Prostate gland (tissue), 2 donors: ENCODE data around the gene MBNL1.

ENCODE experiments used
- CTCF ChIP-seq, 4 experiments: fragments of 200-600 bp in 2 of 4; fragments of 450-650 bp in 2 of 4; sonication (generic) in 2 of 4; IDR thresholded peaks; 1 replicate in 3 of 4; 2 replicates in 1 of 4; pipeline ENCODE4 v1.5.1; 2016 to 2019; ENCODE audit warnings: antibody characterized with exemption in 4 of 4, mild to moderate bottlenecking in 2 of 4, moderate library complexity in 2 of 4
- POLR2A ChIP-seq: fragments of 450-650 bp; IDR thresholded peaks from one replicate; pipeline ENCODE4 v1.6.1; 2016; ENCODE audit warnings: antibody characterized with exemption, mild to moderate bottlenecking

DNA sequence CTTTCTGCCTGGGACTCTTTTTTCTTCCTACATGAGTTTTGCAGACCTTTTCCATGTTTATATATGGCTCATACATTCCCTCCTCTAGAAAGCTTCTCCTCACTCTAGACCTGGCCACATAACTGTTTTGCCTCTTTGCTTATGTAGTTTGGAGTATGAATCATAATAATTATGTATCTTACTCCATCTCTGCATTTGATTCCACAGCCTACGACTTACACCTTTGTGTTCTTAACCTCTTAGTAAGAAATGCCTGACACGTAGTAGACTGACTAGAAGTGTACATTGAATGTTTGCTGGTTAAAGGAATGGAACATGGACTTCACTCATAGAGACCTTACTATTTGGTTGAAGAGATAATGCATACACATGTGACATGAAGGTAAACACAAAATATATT is 56.4 kb downstream of the MBNL1 start:
- no peak for TF ChIP-seq CTCF (IDR thresholded peaks at IDR 0.05)
- TF ChIP-seq POLR2A = no peak
